WTC11 (cell line): Measurements from ENCODE around the gene CHD6. TPM values are rescaled to one million over a fixed set of nuclear protein-coding genes. Genes with fewer than 3 reads are reported as not detected.

ENCODE experiments used
- ATAC-seq: fragments of 200-7000 bp; cut with Tn5 transposase; 2 replicates; pipeline ENCODE4 v1.10.0; 2021; ENCODE audit warnings: mild to moderate bottlenecking, moderate library complexity
- CTCF ChIA-PET: fragments of 300-600 bp; sonication (Branson Sonifier 250); formaldehyde crosslinking; loops from one replicate; lab custom pipeline; 2021; ENCODE audit warnings: antibody characterized with exemption; lab: Charles Lee
- POLR2A ChIA-PET: fragments of 350-600 bp; sonication (Branson Sonifier 250); formaldehyde crosslinking; loops from one replicate; lab custom pipeline; 2021; ENCODE audit warnings: antibody characterized with exemption; lab: Charles Lee
- DNase-seq: peaks from one replicate; pipeline ENCODE4 v3.0.0; 2021; ENCODE audit warnings: low spot score
- H3K27ac Mint-ChIP-seq: 2 replicates; pipeline ENCODE4 v1.8.0; 2021; ENCODE audit warnings: mixed read lengths
- H3K27me3 Mint-ChIP-seq: 2 replicates; pipeline ENCODE4 v1.8.0; 2021; ENCODE audit warnings: low read depth, mild to moderate bottlenecking, moderate library complexity, mixed read lengths
- H3K36me3 Mint-ChIP-seq: 2 replicates; pipeline ENCODE4 v1.8.0; 2021; ENCODE audit warnings: mixed read lengths
- H3K4me1 Mint-ChIP-seq: 2 replicates; pipeline ENCODE4 v1.8.0; 2022; ENCODE audit warnings: mixed read lengths
- H3K4me3 Mint-ChIP-seq: 2 replicates; pipeline ENCODE4 v1.8.0; 2021; ENCODE audit warnings: mild to moderate bottlenecking, moderate library complexity, mixed read lengths
- H3K9me3 Mint-ChIP-seq: 2 replicates; pipeline ENCODE4 v1.8.0; 2021; ENCODE audit warnings: mixed read lengths
- AFF4 ChIP-seq: sonication (generic); formaldehyde crosslinking; IDR thresholded peaks from 2 replicates; pipeline ENCODE4 v1.8.1; 2023; ENCODE audit warnings: mild to moderate bottlenecking, missing genetic modification reagents, borderline replicate concordance
- FOXP1 ChIP-seq: sonication (generic); formaldehyde crosslinking; IDR thresholded peaks from 2 replicates; pipeline ENCODE4 v1.8.0; 2022; ENCODE audit warnings: missing genetic modification reagents, mild to moderate bottlenecking, moderate library complexity, borderline replicate concordance
- GRHL2 ChIP-seq: fragments of 250-450 bp; sonication (Bioruptor Pico); IDR thresholded peaks from 2 replicates; pipeline ENCODE4 v1.8.0; 2022; ENCODE audit warnings: mild to moderate bottlenecking, moderate library complexity; ENCODE audit not compliant: insufficient replicate concordance, severe bottlenecking
- NFE2L1 ChIP-seq: sonication (generic); formaldehyde crosslinking; IDR thresholded peaks from 2 replicates; pipeline ENCODE4 v1.8.1; 2023; ENCODE audit warnings: missing genetic modification reagents
- NR1H2 ChIP-seq: sonication (generic); formaldehyde crosslinking; IDR thresholded peaks from 2 replicates; pipeline ENCODE4 v1.9.0; 2021; ENCODE audit warnings: mild to moderate bottlenecking, moderate library complexity, missing genetic modification reagents
- PRRX2 ChIP-seq: fragments of 250-450 bp; sonication (Bioruptor Pico); IDR thresholded peaks from 2 replicates; pipeline ENCODE4 v1.8.0; 2021; ENCODE audit warnings: mild to moderate bottlenecking
- SMAD3 ChIP-seq: sonication (generic); formaldehyde crosslinking; IDR thresholded peaks from 2 replicates; pipeline ENCODE4 v1.8.0; 2022; ENCODE audit warnings: missing genetic modification reagents, mild to moderate bottlenecking, borderline replicate concordance
- SMAD4 ChIP-seq: sonication (generic); formaldehyde crosslinking; IDR thresholded peaks from 2 replicates; pipeline ENCODE4 v1.8.0; 2022; ENCODE audit warnings: mild to moderate bottlenecking, missing genetic modification reagents
- USF1 ChIP-seq: sonication (generic); formaldehyde crosslinking; IDR thresholded peaks from 2 replicates; pipeline ENCODE4 v1.8.0; 2022; ENCODE audit warnings: mild to moderate bottlenecking, missing genetic modification reagents
- ZNF121 ChIP-seq: sonication (generic); formaldehyde crosslinking; IDR thresholded peaks from 2 replicates; pipeline ENCODE4 v1.8.0; 2023; ENCODE audit warnings: missing genetic modification reagents
- ZNF423 ChIP-seq: fragments of 250-450 bp; sonication (Bioruptor Pico); IDR thresholded peaks from 2 replicates; pipeline ENCODE4 v2.1.2; 2022; ENCODE audit warnings: mild to moderate bottlenecking, moderate library complexity
- ZNF532 ChIP-seq: fragments of 250-450 bp; sonication (Bioruptor Pico); IDR thresholded peaks from 2 replicates; pipeline ENCODE4 v1.9.0; 2021; ENCODE audit warnings: mild to moderate bottlenecking, borderline replicate concordance
- ZNF671 ChIP-seq: fragments of 250-450 bp; sonication (Bioruptor Pico); IDR thresholded peaks from 2 replicates; pipeline ENCODE4 v1.8.0; 2021; ENCODE audit warnings: mild to moderate bottlenecking
- total RNA-seq: library from RNA; stranded (reverse); gene quantifications from 3 replicates; pipeline ENCODE4 v1.2.3, GENCODE V29; 2021
- TF ChIP-seq, protein P1 (sequence below): sonication (generic); formaldehyde crosslinking; IDR thresholded peaks from 2 replicates; pipeline ENCODE4 v1.8.1; 2022; ENCODE audit warnings: low read depth, missing genetic modification reagents, borderline replicate concordance
- TF ChIP-seq, protein P2 (sequence below): sonication (generic); formaldehyde crosslinking; IDR thresholded peaks from 2 replicates; pipeline ENCODE4 v1.8.1; 2023; ENCODE audit warnings: mild to moderate bottlenecking, missing genetic modification reagents
- TF ChIP-seq, protein P3 (sequence below): sonication (generic); formaldehyde crosslinking; IDR thresholded peaks from 2 replicates; pipeline ENCODE4 v1.8.1; 2023; ENCODE audit warnings: mild to moderate bottlenecking, moderate library complexity, missing genetic modification reagents
- TF ChIP-seq, protein P4 (sequence below): sonication (generic); formaldehyde crosslinking; IDR thresholded peaks from 2 replicates; pipeline ENCODE4 v1.8.1; 2023; ENCODE audit warnings: mild to moderate bottlenecking, missing genetic modification reagents, moderate library complexity
- TF ChIP-seq, protein P5 (sequence below): sonication (generic); formaldehyde crosslinking; IDR thresholded peaks from 2 replicates; pipeline ENCODE4 v1.8.1; 2023; ENCODE audit warnings: mild to moderate bottlenecking, missing genetic modification reagents

Gene CHD6
- total RNA-seq, 1 experiment from 2014 or later: 52.1 TPM

- H3K4me3 Mint-ChIP-seq: no peak overlapping the region
- H3K27ac Mint-ChIP-seq: no peak overlapping the region
- TF ChIP-seq PRRX2 (CRISPR knock-in tag): no peak
- 0 out of 2 replicates have a peak, but pooled peaks have one; percentile 24 for TF ChIP-seq FOXP1 (CRISPR knock-in tag)
- TF ChIP-seq, protein P1, sequence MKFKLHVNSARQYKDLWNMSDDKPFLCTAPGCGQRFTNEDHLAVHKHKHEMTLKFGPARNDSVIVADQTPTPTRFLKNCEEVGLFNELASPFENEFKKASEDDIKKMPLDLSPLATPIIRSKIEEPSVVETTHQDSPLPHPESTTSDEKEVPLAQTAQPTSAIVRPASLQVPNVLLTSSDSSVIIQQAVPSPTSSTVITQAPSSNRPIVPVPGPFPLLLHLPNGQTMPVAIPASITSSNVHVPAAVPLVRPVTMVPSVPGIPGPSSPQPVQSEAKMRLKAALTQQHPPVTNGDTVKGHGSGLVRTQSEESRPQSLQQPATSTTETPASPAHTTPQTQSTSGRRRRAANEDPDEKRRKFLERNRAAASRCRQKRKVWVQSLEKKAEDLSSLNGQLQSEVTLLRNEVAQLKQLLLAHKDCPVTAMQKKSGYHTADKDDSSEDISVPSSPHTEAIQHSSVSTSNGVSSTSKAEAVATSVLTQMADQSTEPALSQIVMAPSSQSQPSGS (CRISPR knock-in tag): no peak
- TF ChIP-seq NR1H2 (CRISPR knock-in tag): no peak
- TF ChIP-seq ZNF532: no peak
- no peak for TF ChIP-seq AFF4 (CRISPR knock-in tag)
- TF ChIP-seq SMAD3 (CRISPR knock-in tag): peak; percentile 36; the same call in 1 of the 2 replicates
- TF ChIP-seq NFE2L1 (CRISPR knock-in tag): no peak
- TF ChIP-seq ZNF423: no peak
- peak; percentile 46; the same call in 1 of the 2 replicates for TF ChIP-seq USF1 (CRISPR knock-in tag)
- TF ChIP-seq, protein P2, sequence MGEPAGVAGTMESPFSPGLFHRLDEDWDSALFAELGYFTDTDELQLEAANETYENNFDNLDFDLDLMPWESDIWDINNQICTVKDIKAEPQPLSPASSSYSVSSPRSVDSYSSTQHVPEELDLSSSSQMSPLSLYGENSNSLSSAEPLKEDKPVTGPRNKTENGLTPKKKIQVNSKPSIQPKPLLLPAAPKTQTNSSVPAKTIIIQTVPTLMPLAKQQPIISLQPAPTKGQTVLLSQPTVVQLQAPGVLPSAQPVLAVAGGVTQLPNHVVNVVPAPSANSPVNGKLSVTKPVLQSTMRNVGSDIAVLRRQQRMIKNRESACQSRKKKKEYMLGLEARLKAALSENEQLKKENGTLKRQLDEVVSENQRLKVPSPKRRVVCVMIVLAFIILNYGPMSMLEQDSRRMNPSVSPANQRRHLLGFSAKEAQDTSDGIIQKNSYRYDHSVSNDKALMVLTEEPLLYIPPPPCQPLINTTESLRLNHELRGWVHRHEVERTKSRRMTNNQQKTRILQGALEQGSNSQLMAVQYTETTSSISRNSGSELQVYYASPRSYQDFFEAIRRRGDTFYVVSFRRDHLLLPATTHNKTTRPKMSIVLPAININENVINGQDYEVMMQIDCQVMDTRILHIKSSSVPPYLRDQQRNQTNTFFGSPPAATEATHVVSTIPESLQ (CRISPR knock-in tag): no peak
- no peak for TF ChIP-seq ZNF121
- H3K9me3 Mint-ChIP-seq: no peaks in the 10 kb centered on the region
- peaks cover 19% of the 10 kb centered on the region for H3K4me1 Mint-ChIP-seq
- ChIA-PET CTCF (no interaction called here), POLR2A (no interaction called here)
- no peaks in the 10 kb centered on the region for H3K36me3 Mint-ChIP-seq
- peaks cover 3% of the 10 kb centered on the region for H3K27me3 Mint-ChIP-seq
- peak; percentile 88 for ATAC-seq
- DNase-seq: peak; percentile 54
Observed at GRCh38 chr20:41654884-41655283, 36.7 kb upstream of the CHD6 start.

DNA sequence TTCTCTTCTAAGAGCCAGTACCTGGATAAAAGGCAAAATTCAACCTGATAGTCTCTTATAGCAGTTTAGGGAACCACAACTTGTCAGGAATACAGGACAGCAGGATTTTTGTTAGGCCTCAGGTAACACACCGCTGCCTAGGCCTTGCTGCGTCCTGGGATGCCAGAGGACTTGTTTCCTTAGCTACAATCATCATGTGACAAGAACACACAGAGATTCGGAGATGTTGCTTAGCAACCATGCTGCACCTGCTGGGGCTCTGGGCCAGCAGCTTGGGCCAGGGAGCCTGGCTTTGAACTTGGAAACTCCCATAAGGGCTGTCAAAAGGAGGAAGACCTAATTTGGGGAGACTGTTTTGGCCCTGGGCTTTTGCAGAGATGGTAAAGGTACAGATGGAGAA lies 36.1 kb upstream of the CHD6 start:
- Mint-ChIP-seq H3K27ac (no peak overlapping the region), H3K4me3 (no peak overlapping the region), H3K9me3 (no peaks in the 10 kb centered on the region), H3K4me1 (peaks cover 25% of the 10 kb centered on the region), H3K27me3 (no peaks in the 10 kb centered on the region; the same call in 1 of the 2 replicates), H3K36me3 (no peaks in the 10 kb centered on the region)
- ATAC-seq: no peak
- ChIA-PET CTCF (no interaction called here), POLR2A (no interaction called here)
- no peak for DNase-seq
- TF ChIP-seq ZNF671 (no peak), FOXP1 (CRISPR knock-in tag) (no peak), GRHL2 (CRISPR knock-in tag) (no peak), SMAD4 (no peak)
- TF ChIP-seq, protein P3, sequence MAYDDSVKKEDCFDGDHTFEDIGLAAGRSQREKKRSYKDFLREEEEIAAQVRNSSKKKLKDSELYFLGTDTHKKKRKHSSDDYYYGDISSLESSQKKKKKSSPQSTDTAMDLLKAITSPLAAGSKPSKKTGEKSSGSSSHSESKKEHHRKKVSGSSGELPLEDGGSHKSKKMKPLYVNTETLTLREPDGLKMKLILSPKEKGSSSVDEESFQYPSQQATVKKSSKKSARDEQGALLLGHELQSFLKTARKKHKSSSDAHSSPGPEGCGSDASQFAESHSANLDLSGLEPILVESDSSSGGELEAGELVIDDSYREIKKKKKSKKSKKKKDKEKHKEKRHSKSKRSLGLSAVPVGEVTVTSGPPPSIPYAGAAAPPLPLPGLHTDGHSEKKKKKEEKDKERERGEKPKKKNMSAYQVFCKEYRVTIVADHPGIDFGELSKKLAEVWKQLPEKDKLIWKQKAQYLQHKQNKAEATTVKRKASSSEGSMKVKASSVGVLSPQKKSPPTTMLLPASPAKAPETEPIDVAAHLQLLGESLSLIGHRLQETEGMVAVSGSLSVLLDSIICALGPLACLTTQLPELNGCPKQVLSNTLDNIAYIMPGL (CRISPR knock-in tag): no peak
- TF ChIP-seq, protein P4, sequence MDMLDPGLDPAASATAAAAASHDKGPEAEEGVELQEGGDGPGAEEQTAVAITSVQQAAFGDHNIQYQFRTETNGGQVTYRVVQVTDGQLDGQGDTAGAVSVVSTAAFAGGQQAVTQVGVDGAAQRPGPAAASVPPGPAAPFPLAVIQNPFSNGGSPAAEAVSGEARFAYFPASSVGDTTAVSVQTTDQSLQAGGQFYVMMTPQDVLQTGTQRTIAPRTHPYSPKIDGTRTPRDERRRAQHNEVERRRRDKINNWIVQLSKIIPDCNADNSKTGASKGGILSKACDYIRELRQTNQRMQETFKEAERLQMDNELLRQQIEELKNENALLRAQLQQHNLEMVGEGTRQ: peak; percentile 28; the same call in 1 of the 2 replicates
- TF ChIP-seq, protein P5, sequence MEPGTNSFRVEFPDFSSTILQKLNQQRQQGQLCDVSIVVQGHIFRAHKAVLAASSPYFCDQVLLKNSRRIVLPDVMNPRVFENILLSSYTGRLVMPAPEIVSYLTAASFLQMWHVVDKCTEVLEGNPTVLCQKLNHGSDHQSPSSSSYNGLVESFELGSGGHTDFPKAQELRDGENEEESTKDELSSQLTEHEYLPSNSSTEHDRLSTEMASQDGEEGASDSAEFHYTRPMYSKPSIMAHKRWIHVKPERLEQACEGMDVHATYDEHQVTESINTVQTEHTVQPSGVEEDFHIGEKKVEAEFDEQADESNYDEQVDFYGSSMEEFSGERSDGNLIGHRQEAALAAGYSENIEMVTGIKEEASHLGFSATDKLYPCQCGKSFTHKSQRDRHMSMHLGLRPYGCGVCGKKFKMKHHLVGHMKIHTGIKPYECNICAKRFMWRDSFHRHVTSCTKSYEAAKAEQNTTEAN (CRISPR knock-in tag): no peak
